Endothelial cell of umbilical vein (primary cell): ENCODE results near the gene ZBTB22. TPM values are rescaled to one million over a fixed set of nuclear protein-coding genes. Genes with fewer than 3 reads are reported as not detected.
"Not testable (repeated sequence)": the region's sequence is repeated elsewhere in the genome, so short reads cannot be mapped to it uniquely, and the experiment has no call there.

Source experiments
- BruUV-seq: library from RNA; stranded (reverse); fragments of 400-500 nt; replicated peaks from 2 replicates; lab custom pipeline; 2021; lab: Mats Ljungman, UMichigan
- CTCF ChIA-PET: fragments of 300-600, 350-600 bp; sonication (Branson Sonifier 250); formaldehyde crosslinking; loops from one replicate; lab custom pipeline; 2021; ENCODE audit warnings: antibody characterized with exemption, inconsistent platforms; lab: Charles Lee
- POLR2A ChIA-PET: fragments of 300-600, 350-600 bp; sonication (Branson Sonifier 250); formaldehyde crosslinking; loops from one replicate; lab custom pipeline; 2021; ENCODE audit warnings: antibody characterized with exemption, inconsistent platforms; lab: Charles Lee
- DNase-seq: peaks from one replicate; pipeline ENCODE4 v3.0.0-alpha.2; 2011; ENCODE audit warnings: low read depth, low spot score
- FAIRE-seq: peaks from 2 replicates; lab custom pipeline; 2011; peaks lifted over from hg19 to GRCh38; lab: Jason Lieb, UNC
- H2AFZ ChIP-seq: 2 replicates; pipeline ENCODE4 v1.6.0; 2012; ENCODE audit warnings: low read depth, low read length, control low read depth, inconsistent platforms
- H3K27ac ChIP-seq: 2 replicates; pipeline ENCODE4 v1.5.1; 2011; ENCODE audit warnings: low read depth, mild to moderate bottlenecking, control low read depth, low read length, moderate library complexity; ENCODE audit not compliant: insufficient read depth
- H3K27me3 ChIP-seq, 2 experiments: 2 replicates each; pipeline versions ENCODE4 v1.6.0 to v1.6.1; 2011; ENCODE audit warnings: low read length in 2 of 2, mixed read lengths in 1 of 2; ENCODE audit not compliant: control insufficient read depth in 2 of 2, insufficient read depth in 2 of 2
- H3K36me3 ChIP-seq, 2 experiments: 2 replicates in 1 of 2; 3 replicates in 1 of 2; pipeline ENCODE4 v1.5.1; 2011; ENCODE audit warnings: low read length in 2 of 2, mild to moderate bottlenecking in 1 of 2, moderate library complexity in 1 of 2; ENCODE audit not compliant: control insufficient read depth in 2 of 2, insufficient read depth in 2 of 2; ENCODE audit errors: extremely low read depth in 1 of 2
- H3K4me1 ChIP-seq: 3 replicates; pipeline ENCODE4 v1.5.1; 2011; ENCODE audit warnings: mild to moderate bottlenecking, low read length; ENCODE audit not compliant: control insufficient read depth, insufficient read depth; ENCODE audit errors: extremely low read depth
- H3K4me2 ChIP-seq: 2 replicates; pipeline ENCODE4 v1.6.1; 2011; ENCODE audit warnings: low read length, control low read depth, mixed read lengths; ENCODE audit not compliant: insufficient read depth
- H3K4me3 ChIP-seq, 3 experiments: fragments of 200-600 bp in 1 of 3; sonication (generic), shearing (Covaris generic) in 1 of 3; replicated peaks in 1 of 3; 2 replicates each; pipeline ENCODE4 v1.5.1; 2011 to 2016; ENCODE audit warnings: control low read depth in 3 of 3, low read length in 3 of 3, mild to moderate bottlenecking in 2 of 3, inconsistent platforms in 1 of 3, low read depth in 1 of 3, moderate library complexity in 1 of 3; ENCODE audit not compliant: insufficient read depth in 1 of 3
- H3K79me2 ChIP-seq: 2 replicates; pipeline ENCODE4 v1.6.0; 2012; ENCODE audit warnings: low read length, inconsistent platforms; ENCODE audit not compliant: control insufficient read depth, insufficient read depth
- H3K9ac ChIP-seq: replicated peaks from 2 replicates; pipeline ENCODE3; 2011; ENCODE audit warnings: low read length, control low read depth; ENCODE audit not compliant: insufficient read depth; ENCODE audit errors: extremely low read depth
- H3K9me1 ChIP-seq: replicated peaks from 3 replicates; pipeline ENCODE4 v1.6.0; 2011; ENCODE audit warnings: mild to moderate bottlenecking, low read length; ENCODE audit not compliant: control insufficient read depth, insufficient read depth; ENCODE audit errors: extremely low read depth
- H3K9me3 ChIP-seq: replicated peaks from 2 replicates; pipeline ENCODE4 v1.5.1; 2012; ENCODE audit warnings: low read length, inconsistent platforms; ENCODE audit not compliant: control insufficient read depth, insufficient read depth
- H4K20me1 ChIP-seq: replicated peaks from 2 replicates; pipeline ENCODE3; 2011; ENCODE audit warnings: mild to moderate bottlenecking, low read length; ENCODE audit not compliant: control insufficient read depth, insufficient read depth; ENCODE audit errors: extremely low read depth
- EZH2 ChIP-seq: IDR thresholded peaks from 2 replicates; pipeline ENCODE4 v1.6.1; 2012; ENCODE audit warnings: borderline replicate concordance, low read depth, mild to moderate bottlenecking, moderate library complexity, low read length, inconsistent platforms; ENCODE audit not compliant: severe bottlenecking
- FOS ChIP-seq: IDR thresholded peaks from 2 replicates; pipeline ENCODE4 v1.6.1; 2011; ENCODE audit warnings: mild to moderate bottlenecking, low read length, moderate library complexity, borderline replicate concordance; ENCODE audit not compliant: insufficient read depth
- GATA2 ChIP-seq: IDR thresholded peaks from 2 replicates; pipeline ENCODE4 v1.7.0; 2011; ENCODE audit warnings: low read depth, mild to moderate bottlenecking, moderate library complexity, mixed read lengths, low read length; ENCODE audit not compliant: insufficient read length, insufficient read depth
- JUN ChIP-seq: IDR thresholded peaks from 2 replicates; pipeline ENCODE4 v1.6.1; 2011; ENCODE audit warnings: borderline replicate concordance, low read depth; ENCODE audit not compliant: insufficient read length, insufficient read depth
- MAX ChIP-seq: IDR thresholded peaks from 2 replicates; pipeline ENCODE4 v1.6.1; 2011; ENCODE audit not compliant: insufficient read depth, insufficient read length
- MYC ChIP-seq: IDR thresholded peaks from one replicate; pipeline ENCODE4 v1.6.1; 2011; ENCODE audit warnings: mild to moderate bottlenecking, low read depth, low read length
- POLR2A ChIP-seq: IDR thresholded peaks from 2 replicates; pipeline ENCODE4 v1.6.1; 2012; ENCODE audit warnings: low read depth, mild to moderate bottlenecking, control low read depth, low read length
- POLR2AphosphoS5 ChIP-seq: IDR thresholded peaks from 2 replicates; pipeline ENCODE4 v1.6.1; 2012; ENCODE audit warnings: low read depth, mild to moderate bottlenecking, control low read depth, low read length, moderate library complexity; ENCODE audit not compliant: insufficient read depth
- dilution Hi-C: fragments of 300-500 bp; cut with MboI; formaldehyde crosslinking; loops from one replicate; pipeline ENCODE4 v1.15.0; 2019; ENCODE audit warnings: low sequenced_read_pairs; ENCODE audit not compliant: extremely low pct_ligation_motif_present
- intact Hi-C: fragments of 100-400 bp; cut with micrococcal nuclease; formaldehyde crosslinking; loops from one replicate; pipeline ENCODE4 v1.10.0; 2022
- polyA plus RNA-seq, 4 experiments: library from polyadenylated mRNA; depleted of rRNA in 3 of 4; stranded (reverse) in 3 of 4; unstranded in 1 of 4; fragments of >200 nt; gene quantifications; 2 replicates each; pipeline versions ENCODE4 v1.2.1 to v1.2.3, GENCODE V29; 2011 to 2012; ENCODE audit warnings: missing spikeins in 1 of 4
- total RNA-seq: library from RNA; stranded (reverse); gene quantifications from 2 replicates; pipeline ENCODE4 v1.2.3, GENCODE V29; 2021
- TF ChIP-seq, protein P1 (sequence below), 2 donors: IDR thresholded peaks; 1 replicate in 1 of 2; 2 replicates in 1 of 2; pipeline ENCODE4 v1.5.1; 2011; ENCODE audit warnings: low read length in 2 of 2, mild to moderate bottlenecking in 2 of 2, moderate library complexity in 2 of 2, control low read depth in 1 of 2, inconsistent platforms in 1 of 2, low read depth in 1 of 2; ENCODE audit not compliant: insufficient read depth in 1 of 2; ENCODE audit errors: extremely low read depth in 1 of 2

The ZBTB22 gene
- total and polyA plus RNA-seq, 2 donors (not counting 3 experiments of a cell fraction or from before 2014, with no cell fraction given): 12.6 to 15.4 TPM

DNA sequence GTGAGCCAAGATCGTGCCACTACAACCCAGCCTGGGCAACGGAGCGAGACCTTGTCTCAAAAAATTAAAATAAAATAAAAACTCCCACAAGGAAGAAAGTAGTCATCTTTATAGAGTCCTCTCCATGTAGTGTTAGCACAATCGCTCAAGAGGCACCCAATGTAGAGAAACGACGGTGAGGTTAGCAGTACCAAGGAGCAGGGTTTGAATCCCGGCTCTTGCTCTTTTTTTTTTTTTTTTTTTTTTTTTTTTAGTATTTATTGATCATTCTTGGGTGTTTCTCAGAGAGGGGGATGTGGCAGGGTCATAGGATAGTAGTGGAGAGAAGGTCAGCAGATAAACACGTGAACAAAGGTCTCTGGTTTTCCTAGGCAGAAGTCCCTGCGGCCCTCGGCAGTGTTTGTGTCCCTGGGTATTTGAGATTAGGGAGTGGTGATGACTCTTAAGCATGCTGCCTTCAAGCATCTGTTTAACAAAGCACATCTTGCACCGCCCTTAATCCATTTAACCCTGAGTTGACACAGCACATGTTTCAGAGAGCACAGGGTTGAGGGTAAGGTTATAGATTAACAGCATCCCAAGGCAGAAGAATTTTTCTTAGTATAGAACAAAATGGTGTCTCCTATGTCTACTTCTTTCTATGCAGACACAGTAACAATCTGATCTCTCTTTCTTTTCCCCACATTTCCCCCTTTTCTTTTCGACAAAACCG is 39.8 kb upstream of the ZBTB22 start:
- FAIRE-seq, DNase-seq, CTCF ChIA-PET, H3K4me3 ChIP-seq, H4K20me1 ChIP-seq, H3K9me3 ChIP-seq, intact Hi-C loops, H3K79me2 ChIP-seq, POLR2A ChIA-PET, H3K4me2 ChIP-seq, H2AFZ ChIP-seq, H3K4me1 ChIP-seq, H3K9me1 ChIP-seq, BruUV-seq, H3K36me3 ChIP-seq, H3K9ac ChIP-seq, H3K27ac ChIP-seq, dilution Hi-C loops: not testable (repeated sequence)
- H3K27me3 ChIP-seq: peaks cover 18 to 19% of the 10 kb centered on the region in 2 experiments

DNA sequence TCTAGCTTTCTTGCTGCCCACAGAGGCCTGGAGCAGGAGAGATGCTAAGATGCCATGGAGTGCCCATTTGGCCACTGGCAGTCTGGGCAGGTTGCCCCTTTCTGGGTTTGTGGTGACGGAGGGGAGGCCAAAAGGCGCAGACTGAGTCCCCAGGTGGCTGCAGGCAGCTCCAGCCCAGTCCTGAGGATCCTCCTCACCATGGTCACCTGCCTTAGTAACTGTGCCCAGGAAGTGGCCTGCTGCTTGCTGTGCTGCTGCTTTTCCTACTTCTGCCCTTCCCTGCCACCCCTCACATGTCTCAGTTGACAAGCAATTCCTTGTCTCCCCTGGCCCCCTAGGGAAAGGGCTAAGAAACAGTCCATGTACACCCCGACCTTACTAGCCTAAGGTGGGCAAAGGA is 38.8 kb upstream of the ZBTB22 start:
- POLR2A ChIA-PET: no interaction called here
- H3K9me3 ChIP-seq: no peaks in the 10 kb centered on the region
- dilution Hi-C loops: no loop called here

GRCh38 chr6:33355860-33356259 is 38.3 kb upstream of the ZBTB22 start:
- DNase-seq, CTCF ChIA-PET, dilution Hi-C loops, H3K4me2 ChIP-seq, H3K4me3 ChIP-seq, H3K9me1 ChIP-seq, POLR2A ChIA-PET, FAIRE-seq, BruUV-seq, H2AFZ ChIP-seq, H3K4me1 ChIP-seq, H3K9me3 ChIP-seq, H3K9ac ChIP-seq, H3K79me2 ChIP-seq, H3K36me3 ChIP-seq, H4K20me1 ChIP-seq, H3K27ac ChIP-seq, intact Hi-C loops: not testable (repeated sequence)
- peaks cover 14 to 15% of the 10 kb centered on the region in 2 experiments for H3K27me3 ChIP-seq

More for the DNA sequence above, 38.8 kb upstream of the ZBTB22 start:
- BruUV-seq: no TSS peak
- TF ChIP-seq POLR2AphosphoS5 (no peak), GATA2 (no peak), MYC (no peak), EZH2 (no peak), FOS (no peak), JUN (no peak), POLR2A (no peak), MAX (no peak)
- TF ChIP-seq, protein P1, sequence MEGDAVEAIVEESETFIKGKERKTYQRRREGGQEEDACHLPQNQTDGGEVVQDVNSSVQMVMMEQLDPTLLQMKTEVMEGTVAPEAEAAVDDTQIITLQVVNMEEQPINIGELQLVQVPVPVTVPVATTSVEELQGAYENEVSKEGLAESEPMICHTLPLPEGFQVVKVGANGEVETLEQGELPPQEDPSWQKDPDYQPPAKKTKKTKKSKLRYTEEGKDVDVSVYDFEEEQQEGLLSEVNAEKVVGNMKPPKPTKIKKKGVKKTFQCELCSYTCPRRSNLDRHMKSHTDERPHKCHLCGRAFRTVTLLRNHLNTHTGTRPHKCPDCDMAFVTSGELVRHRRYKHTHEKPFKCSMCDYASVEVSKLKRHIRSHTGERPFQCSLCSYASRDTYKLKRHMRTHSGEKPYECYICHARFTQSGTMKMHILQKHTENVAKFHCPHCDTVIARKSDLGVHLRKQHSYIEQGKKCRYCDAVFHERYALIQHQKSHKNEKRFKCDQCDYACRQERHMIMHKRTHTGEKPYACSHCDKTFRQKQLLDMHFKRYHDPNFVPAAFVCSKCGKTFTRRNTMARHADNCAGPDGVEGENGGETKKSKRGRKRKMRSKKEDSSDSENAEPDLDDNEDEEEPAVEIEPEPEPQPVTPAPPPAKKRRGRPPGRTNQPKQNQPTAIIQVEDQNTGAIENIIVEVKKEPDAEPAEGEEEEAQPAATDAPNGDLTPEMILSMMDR (IDR thresholded peaks at IDR 0.05; ENCODE audit: extremely low read depth in 1 of 2, insufficient read depth in 1 of 2, low read depth in 1 of 2, low read length in 2 of 2): no peak
- H3K9me1 ChIP-seq: no peaks in the 10 kb centered on the region
- no peaks in the 10 kb centered on the region for H4K20me1 ChIP-seq
- no peak overlapping the region for H2AFZ ChIP-seq
- H3K9ac ChIP-seq: no peak overlapping the region
- DNase-seq (no peak), FAIRE-seq (no peak)
- H3K36me3 ChIP-seq: no peaks in the 10 kb centered on the region
- H3K4me2 ChIP-seq: no peak overlapping the region
- no peaks in the 10 kb centered on the region for H3K79me2 ChIP-seq
- CTCF ChIA-PET: no interaction called here
- no peak overlapping the region for H3K27ac ChIP-seq
- H3K4me3 ChIP-seq: no peak overlapping the region
- no peaks in the 10 kb centered on the region for H3K4me1 ChIP-seq
- H3K27me3 ChIP-seq: peaks cover 15 to 17% of the 10 kb centered on the region in 2 experiments
- intact Hi-C loops: no loop called here
